ENCODE results near the gene UAP1.

Gene UAP1

GRCh38 chr1:162619076-162619475 lies 57.6 kb downstream of the UAP1 start:
- DNase-seq: no peak

- DNase-seq: no peak
Observed at GRCh38 chr1:162621256-162621655, 59.7 kb downstream of the UAP1 start.

GRCh38 chr1:162625679-162626078 lies 64.2 kb downstream of the UAP1 start:
- DNase-seq: no peak

- no peak for DNase-seq
Observed at GRCh38 chr1:162626094-162626493, 64.6 kb downstream of the UAP1 start.

GRCh38 chr1:162626761-162627160 lies 65.2 kb downstream of the UAP1 start:
- DNase-seq: no peak

GRCh38 chr1:162627662-162628296 lies 66.3 kb downstream of the UAP1 start:
- no peak for DNase-seq

- DNase-seq: no peak
Observed at GRCh38 chr1:162629077-162629627, 67.6 kb downstream of the UAP1 start.

- no peak for DNase-seq
Observed at GRCh38 chr1:162629651-162630050, 68.1 kb downstream of the UAP1 start.

GRCh38 chr1:162631546-162632191 lies 70.1 kb downstream of the UAP1 start:
- no peak for DNase-seq

- DNase-seq: no peak
Observed at GRCh38 chr1:162632217-162632666, 70.7 kb downstream of the UAP1 start, which contains the start of gene DDR2. Gene DDR2 (plus strand): TSS chr1:162632464. CDS start chr1:162719064, 86,600 bp downstream.

GRCh38 chr1:162632698-162633080 lies 71.2 kb downstream of the UAP1 start:
- DNase-seq: no peak

- DNase-seq: no peak
Observed at GRCh38 chr1:162633081-162633762, 71.7 kb downstream of the UAP1 start.

- no peak for DNase-seq
Observed at GRCh38 chr1:162635418-162635817, 73.9 kb downstream of the UAP1 start.

- no peak for DNase-seq
Observed at GRCh38 chr1:162639718-162640117, 78.2 kb downstream of the UAP1 start.

GRCh38 chr1:162641114-162641513 lies 79.6 kb downstream of the UAP1 start:
- no peak for DNase-seq

GRCh38 chr1:162644986-162645314 lies 83.4 kb downstream of the UAP1 start:
- DNase-seq: no peak

- no peak for DNase-seq
Observed at GRCh38 chr1:162645666-162646065, 84.1 kb downstream of the UAP1 start.

- no peak for DNase-seq
Observed at GRCh38 chr1:162649583-162649982, 88.1 kb downstream of the UAP1 start.
